H1 (cell line): Measurements from ENCODE around the gene OR13C3. TPM values are rescaled to one million over a fixed set of nuclear protein-coding genes. Genes with fewer than 3 reads are reported as not detected.

ENCODE experiments used
- CTCF ChIA-PET: fragments of 300-600 bp; sonication (Branson Sonifier 250); formaldehyde crosslinking; loops from one replicate; lab custom pipeline; 2021; ENCODE audit not compliant: partially characterized antibody; lab: Charles Lee
- POLR2A ChIA-PET: fragments of 300-600 bp; sonication (Branson Sonifier 250); formaldehyde crosslinking; loops from one replicate; lab custom pipeline; 2021; ENCODE audit warnings: inconsistent platforms; ENCODE audit not compliant: partially characterized antibody; lab: Charles Lee
- DNase-seq, 2 experiments: peaks; one replicate each; pipeline versions ENCODE4 v3.0.0 to v3.0.0-alpha.2; 2010 to 2022; ENCODE audit warnings: low spot score in 2 of 2, low read depth in 1 of 2, mixed read lengths in 1 of 2
- FAIRE-seq: peaks from 2 replicates; lab custom pipeline; 2011; peaks lifted over from hg19 to GRCh38; lab: Jason Lieb, UNC
- H2AFZ ChIP-seq: 2 replicates; pipeline ENCODE4 v1.8.1; 2012; ENCODE audit warnings: low read length, inconsistent platforms
- H2AK5ac ChIP-seq: 2 replicates; pipeline ENCODE4 v1.6.1; 2013; ENCODE audit warnings: low read depth, low read length
- H2BK120ac ChIP-seq: replicated peaks from 2 replicates; pipeline ENCODE3; 2013; ENCODE audit warnings: low read depth, low read length, inconsistent platforms
- H2BK12ac ChIP-seq: 2 replicates; pipeline ENCODE4 v1.6.1; 2013; ENCODE audit warnings: low read depth, low read length
- H2BK15ac ChIP-seq: 2 replicates; pipeline ENCODE4 v1.6.1; 2013; ENCODE audit warnings: low read length
- H2BK20ac ChIP-seq: 2 replicates; pipeline ENCODE4 v1.6.1; 2013; ENCODE audit warnings: low read length
- H2BK5ac ChIP-seq: 2 replicates; pipeline ENCODE4 v1.6.1; 2013; ENCODE audit warnings: low read depth, low read length
- H3K14ac ChIP-seq: 2 replicates; pipeline ENCODE4 v1.6.1; 2013; ENCODE audit warnings: inconsistent platforms; ENCODE audit not compliant: insufficient read length
- H3K18ac ChIP-seq: 2 replicates; pipeline ENCODE4 v1.6.1; 2013; ENCODE audit warnings: low read length; ENCODE audit errors: extremely low read depth
- H3K23ac ChIP-seq: 2 replicates; pipeline ENCODE4 v1.6.1; 2013; ENCODE audit warnings: inconsistent platforms; ENCODE audit not compliant: insufficient read length
- H3K23me2 ChIP-seq: 2 replicates; pipeline ENCODE4 v1.6.1; 2013; ENCODE audit warnings: low read depth, low read length
- H3K27ac ChIP-seq: 2 replicates; pipeline ENCODE4 v1.6.1; 2011; ENCODE audit warnings: low read depth, low read length, inconsistent platforms
- H3K27me3 ChIP-seq, 4 experiments: replicated peaks in 1 of 4; 1 replicate in 1 of 4; 2 replicates in 3 of 4; pipeline versions ENCODE4 v1.6.1 to v1.8.1; 2011 to 2013; ENCODE audit warnings: low read length in 3 of 4, mild to moderate bottlenecking in 3 of 4, inconsistent platforms in 2 of 4, mixed read lengths in 2 of 4, moderate library complexity in 1 of 4; ENCODE audit not compliant: control insufficient read depth in 3 of 4, insufficient read depth in 3 of 4; ENCODE audit errors: extremely low read depth in 1 of 4
- H3K36me3 ChIP-seq, 4 experiments: 2 replicates each; pipeline versions ENCODE4 v1.6.1 to v1.8.1; 2011 to 2013; ENCODE audit warnings: mild to moderate bottlenecking in 4 of 4, low read length in 3 of 4, moderate library complexity in 2 of 4, control low read depth in 1 of 4, inconsistent platforms in 1 of 4; ENCODE audit not compliant: insufficient read depth in 4 of 4, control insufficient read depth in 2 of 4
- H3K4ac ChIP-seq: replicated peaks from 2 replicates; pipeline ENCODE3; 2013; ENCODE audit warnings: low read length, low read depth, mixed read lengths, inconsistent platforms; ENCODE audit not compliant: insufficient read length
- H3K4me1 ChIP-seq, 4 experiments: replicated peaks in 1 of 4; 1 replicate in 1 of 4; 2 replicates in 3 of 4; pipeline versions ENCODE4 v1.6.1 to v1.8.1; 2011 to 2013; ENCODE audit warnings: low read length in 3 of 4, inconsistent platforms in 2 of 4, mixed read lengths in 1 of 4; ENCODE audit not compliant: insufficient read depth in 4 of 4, control insufficient read depth in 3 of 4
- H3K4me2 ChIP-seq, 2 experiments: 2 replicates each; pipeline versions ENCODE4 v1.6.1 to v1.8.1; 2011 to 2013; ENCODE audit warnings: low read depth in 2 of 2, low read length in 2 of 2, control low read depth in 1 of 2, inconsistent platforms in 1 of 2, mild to moderate bottlenecking in 1 of 2; ENCODE audit not compliant: insufficient read depth in 1 of 2
- H3K4me3 ChIP-seq, 4 experiments: fragments of 200-600, 300-600 bp in 1 of 4; sonication (generic), shearing (Covaris generic), sonication (Bioruptor Twin) in 1 of 4; 2 replicates each; pipeline versions ENCODE4 v1.5.1 to v1.8.1; 2011 to 2016; ENCODE audit warnings: low read length in 4 of 4, low read depth in 3 of 4, control low read depth in 2 of 4, inconsistent platforms in 2 of 4, mild to moderate bottlenecking in 2 of 4, mixed read lengths in 1 of 4, moderate library complexity in 1 of 4; ENCODE audit not compliant: insufficient read depth in 2 of 4; ENCODE audit errors: extremely low read depth in 1 of 4
- H3K56ac ChIP-seq: replicated peaks from 2 replicates; pipeline ENCODE3; 2013; ENCODE audit warnings: low read depth, mild to moderate bottlenecking, mixed read lengths, low read length, inconsistent platforms; ENCODE audit not compliant: insufficient read length
- H3K79me1 ChIP-seq: 2 replicates; pipeline ENCODE4 v1.6.1; 2013; ENCODE audit warnings: low read depth, low read length, control low read depth
- H3K79me2 ChIP-seq, 2 experiments: 2 replicates each; pipeline versions ENCODE4 v1.6.1 to v1.8.1; 2012 to 2013; ENCODE audit warnings: low read length in 2 of 2, mild to moderate bottlenecking in 2 of 2, inconsistent platforms in 1 of 2; ENCODE audit not compliant: insufficient read depth in 2 of 2, control insufficient read depth in 1 of 2
- H3K9ac ChIP-seq, 4 experiments: replicated peaks in 1 of 4; 1 replicate in 1 of 4; 2 replicates in 3 of 4; pipeline versions ENCODE4 v1.6.1 to v1.8.1; 2011 to 2013; ENCODE audit warnings: low read depth in 3 of 4, low read length in 3 of 4, control low read depth in 2 of 4, mild to moderate bottlenecking in 2 of 4, moderate library complexity in 2 of 4, inconsistent platforms in 1 of 4; ENCODE audit errors: extremely low read depth in 1 of 4
- H3K9me3 ChIP-seq, 2 experiments: 2 replicates each; pipeline versions ENCODE4 v1.6.1 to v1.8.1; 2012 to 2013; ENCODE audit warnings: mild to moderate bottlenecking in 2 of 2, moderate library complexity in 2 of 2, control low read depth in 1 of 2, inconsistent platforms in 1 of 2, low read depth in 1 of 2, low read length in 1 of 2, mixed read lengths in 1 of 2; ENCODE audit not compliant: insufficient read depth in 2 of 2
- H4K20me1 ChIP-seq, 2 experiments: replicated peaks in 1 of 2; 2 replicates each; pipeline versions ENCODE3 to v1.8.1; 2011 to 2013; ENCODE audit warnings: inconsistent platforms in 2 of 2, low read length in 2 of 2, mild to moderate bottlenecking in 1 of 2; ENCODE audit not compliant: insufficient read depth in 2 of 2, control insufficient read depth in 1 of 2
- H4K5ac ChIP-seq: 2 replicates; pipeline ENCODE4 v1.6.1; 2013; ENCODE audit warnings: low read length, low read depth, mixed read lengths, inconsistent platforms; ENCODE audit not compliant: insufficient read length
- H4K8ac ChIP-seq: 2 replicates; pipeline ENCODE4 v1.8.0; 2013; ENCODE audit warnings: mild to moderate bottlenecking, moderate library complexity, low read length, inconsistent platforms; ENCODE audit not compliant: insufficient read depth; ENCODE audit errors: extremely low read depth
- H4K91ac ChIP-seq: replicated peaks from 2 replicates; pipeline ENCODE3; 2013; ENCODE audit warnings: low read length, mixed read lengths, inconsistent platforms; ENCODE audit not compliant: insufficient read length
- ASH2L ChIP-seq: fragments of 200-600, 300-600 bp; sonication (generic); IDR thresholded peaks from one replicate; pipeline ENCODE4 v1.7.1; 2017; ENCODE audit warnings: low read length
- BRCA1 ChIP-seq: IDR thresholded peaks from 2 replicates; pipeline ENCODE4 v1.6.1; 2012; ENCODE audit warnings: low read depth, low read length, improper control_type of control experiment
- CBX5 ChIP-seq: fragments of 300-800, 300-1000 bp; sonication (generic); IDR thresholded peaks from 2 replicates; pipeline ENCODE4 v1.7.1; 2016; ENCODE audit warnings: antibody characterized with exemption, low read length, low read depth
- CEBPB ChIP-seq: IDR thresholded peaks from 2 replicates; pipeline ENCODE4 v1.6.1; 2012; ENCODE audit warnings: low read depth, low read length
- HDAC6 ChIP-seq: IDR thresholded peaks from one replicate; pipeline ENCODE4 v1.7.1; 2012; ENCODE audit warnings: low read depth, mild to moderate bottlenecking, inconsistent platforms, low read length, moderate library complexity
- KDM5A ChIP-seq: fragments of 200-600 bp; IDR thresholded peaks from 2 replicates; pipeline ENCODE4 v1.7.1; 2012; ENCODE audit warnings: mild to moderate bottlenecking, low read length, inconsistent platforms, mixed read lengths
- NRF1 ChIP-seq: IDR thresholded peaks from 2 replicates; pipeline ENCODE4 v1.6.1; 2011; ENCODE audit warnings: mild to moderate bottlenecking, low read depth, low read length, improper control_type of control experiment
- RNF2 ChIP-seq: fragments of 200-900, 300-1000 bp; sonication (generic); IDR thresholded peaks from 2 replicates; pipeline ENCODE4 v1.7.1; 2016; ENCODE audit warnings: borderline replicate concordance, low read depth, mild to moderate bottlenecking, antibody characterized with exemption, low read length; ENCODE audit not compliant: poor library complexity, severe bottlenecking; ENCODE audit errors: missing control alignments
- SIX5 ChIP-seq: IDR thresholded peaks from 2 replicates; pipeline ENCODE4 v1.6.1; 2011; ENCODE audit warnings: mild to moderate bottlenecking, low read depth, low read length
- SUZ12 ChIP-seq: fragments of 200-600 bp; sonication (generic); IDR thresholded peaks from 2 replicates; pipeline ENCODE4 v1.6.1; 2012; ENCODE audit warnings: mild to moderate bottlenecking, inconsistent platforms, low read length, moderate library complexity, mixed read lengths
- TAF7 ChIP-seq: optimal IDR thresholded peaks from 2 replicates; pipeline ENCODE3; 2011; ENCODE audit warnings: low read depth, mild to moderate bottlenecking, inconsistent platforms, low read length, moderate library complexity, borderline replicate concordance
- WGBS, 2 experiments: shearing (Covaris generic) in 1 of 2; methylation state at CpG; one replicate each; pipeline versions ENCODE4 v1.1.6 to v1.1.7; 2013 to 2015; ENCODE audit warnings: low lambda C conversion rate in 2 of 2, mixed read lengths in 2 of 2, inconsistent platforms in 1 of 2, low coverage in 1 of 2, missing lambda C conversion rate in 1 of 2; ENCODE audit not compliant: insufficient replicate concordance in 2 of 2, insufficient coverage in 1 of 2, insufficient read length in 1 of 2; ENCODE audit errors: extremely low coverage in 1 of 2, missing lambda C conversion rate in 1 of 2; 5-methylcytosine and 5-hydroxymethylcytosine counted together
- polyA plus RNA-seq, 7 experiments: library from polyadenylated mRNA; depleted of rRNA in 3 of 7; stranded (reverse) in 5 of 7; unstranded in 2 of 7; fragments of >200 nt in 5 of 7; fragments of 200-250 nt in 2 of 7; gene quantifications; 1 replicate in 5 of 7; 2 replicates in 1 of 7; 4 replicates in 1 of 7; pipeline versions ENCODE4 v1.2.1 to v1.2.3, GENCODE V29; 2011 to 2013; ENCODE audit warnings: missing spikeins in 2 of 7, mixed read lengths in 2 of 7
- total RNA-seq: library from RNA; stranded (reverse); fragmentation: NEBNext Ultra II Directional; extraction: Animal tissue kit (Norgen Biotek cat#: 25700); gene quantifications from 2 replicates; pipeline ENCODE4 v1.2.1, GENCODE V29; 2021
- TF ChIP-seq, protein P1 (sequence below): IDR thresholded peaks from 2 replicates; pipeline ENCODE4 v1.6.1; 2011; ENCODE audit warnings: low read depth, mild to moderate bottlenecking, low read length; ENCODE audit not compliant: insufficient read depth
- TF ChIP-seq, protein P2 (sequence below): IDR thresholded peaks from 2 replicates; pipeline ENCODE4 v1.6.1; 2012; ENCODE audit warnings: low read length, inconsistent platforms

The OR13C3 gene
- total and polyA plus RNA-seq, 2 of the 8 experiments (the other 6 are each of a cell fraction or from before 2014, with no cell fraction given) = not detected

DNA sequence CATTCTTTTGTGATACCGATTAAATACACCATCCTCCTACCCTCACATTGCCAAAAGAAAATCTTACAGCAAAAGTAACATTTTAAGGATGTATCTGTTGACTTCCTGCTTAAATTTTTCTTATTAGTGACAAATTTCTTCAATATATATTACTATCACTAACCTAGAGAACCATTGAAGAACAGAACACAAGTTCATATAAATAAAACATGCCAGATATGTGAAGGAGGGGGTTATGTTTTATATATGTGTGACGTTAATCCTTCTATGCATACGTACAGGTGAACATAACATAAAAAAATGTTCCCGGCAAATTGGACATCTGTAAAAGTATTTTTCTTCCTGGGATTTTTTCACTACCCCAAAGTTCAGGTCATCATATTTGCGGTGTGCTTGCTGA is 32.7 kb downstream of the OR13C3 start, which contains the start of gene OR13F1:
Gene OR13F1 (plus strand): TSS at position 301 of the 400 bp plus-strand sequence. CDS start 0 bp downstream, at position 301.
- no peak within 1 kb of the TSS for H4K8ac ChIP-seq
- H3K23ac ChIP-seq = no peak within 1 kb of the TSS
- H4K91ac ChIP-seq = no peak within 1 kb of the TSS
- H4K20me1 ChIP-seq = no peaks in the 10 kb centered on the region
- DNase-seq (no peak), FAIRE-seq (no peak)
- no peak within 1 kb of the TSS for H2BK120ac ChIP-seq
- no peak within 1 kb of the TSS for H3K14ac ChIP-seq
- H3K79me2 ChIP-seq = no peaks in the 10 kb centered on the region
- no peak within 1 kb of the TSS for H4K5ac ChIP-seq
- H3K56ac ChIP-seq = no peak within 1 kb of the TSS
- no peaks in the 10 kb centered on the region for H3K79me1 ChIP-seq
- H3K18ac ChIP-seq = no peak within 1 kb of the TSS
- no peaks in the 10 kb centered on the region for H3K4me1 ChIP-seq
- POLR2A ChIA-PET = no interaction called here
- H3K27me3 ChIP-seq = no peaks in the 10 kb centered on the region
- no peaks in the 10 kb centered on the region for H3K23me2 ChIP-seq
- H3K9me3 ChIP-seq = no peaks in the 10 kb centered on the region
- H3K9ac ChIP-seq = no peak within 1 kb of the TSS
- H2AK5ac ChIP-seq = no peak within 1 kb of the TSS
- no peak within 1 kb of the TSS for H2AFZ ChIP-seq
- no peak within 1 kb of the TSS for H2BK20ac ChIP-seq
- H3K4ac ChIP-seq = no peak within 1 kb of the TSS
- CTCF ChIA-PET = no interaction called here
- no peak within 1 kb of the TSS for H2BK5ac ChIP-seq
- H3K36me3 ChIP-seq = no peaks in the 10 kb centered on the region
- H2BK15ac ChIP-seq = no peak within 1 kb of the TSS
- 92% methylated on average over 5 of the region's 5 CpGs; no CpG with 5 or more reads in 1 of the 2 experiments for WGBS, 2 experiments
- H2BK12ac ChIP-seq = no peak within 1 kb of the TSS
- no peak within 1 kb of the TSS for H3K27ac ChIP-seq
- no peak within 1 kb of the TSS for H3K4me3 ChIP-seq
- H3K4me2 ChIP-seq = no peak within 1 kb of the TSS
- TF ChIP-seq ASH2L (no peak), CEBPB (no peak), SUZ12 (no peak), CBX5 (no peak), KDM5A (no peak), HDAC6 (no peak), BRCA1 (no peak), SIX5 (no peak), TAF7 (no peak), NRF1 (no peak), RNF2 (no peak)
- TF ChIP-seq, protein P1, sequence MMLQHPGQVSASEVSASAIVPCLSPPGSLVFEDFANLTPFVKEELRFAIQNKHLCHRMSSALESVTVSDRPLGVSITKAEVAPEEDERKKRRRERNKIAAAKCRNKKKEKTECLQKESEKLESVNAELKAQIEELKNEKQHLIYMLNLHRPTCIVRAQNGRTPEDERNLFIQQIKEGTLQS = no peak
- TF ChIP-seq, protein P2, sequence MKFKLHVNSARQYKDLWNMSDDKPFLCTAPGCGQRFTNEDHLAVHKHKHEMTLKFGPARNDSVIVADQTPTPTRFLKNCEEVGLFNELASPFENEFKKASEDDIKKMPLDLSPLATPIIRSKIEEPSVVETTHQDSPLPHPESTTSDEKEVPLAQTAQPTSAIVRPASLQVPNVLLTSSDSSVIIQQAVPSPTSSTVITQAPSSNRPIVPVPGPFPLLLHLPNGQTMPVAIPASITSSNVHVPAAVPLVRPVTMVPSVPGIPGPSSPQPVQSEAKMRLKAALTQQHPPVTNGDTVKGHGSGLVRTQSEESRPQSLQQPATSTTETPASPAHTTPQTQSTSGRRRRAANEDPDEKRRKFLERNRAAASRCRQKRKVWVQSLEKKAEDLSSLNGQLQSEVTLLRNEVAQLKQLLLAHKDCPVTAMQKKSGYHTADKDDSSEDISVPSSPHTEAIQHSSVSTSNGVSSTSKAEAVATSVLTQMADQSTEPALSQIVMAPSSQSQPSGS = no peak
